T-helper 1 cell treated with Interleukin-12 subunit alpha and Interleukin-12 subunit beta and Interleukin-4 antibody, amounts not matched to agents 30 μg/mL and 1 μg/mL, for 36 hours (primary cell): ENCODE data around the gene CLDN15.
"Not testable (repeated sequence)": the region's sequence is repeated elsewhere in the genome, so short reads cannot be mapped to it uniquely, and the experiment has no call there.

Experiments used
- H3K27ac Mint-ChIP-seq: one replicate; pipeline ENCODE4 v1.8.0; 2021; ENCODE audit warnings: mild to moderate bottlenecking, mixed read lengths
- H3K27me3 Mint-ChIP-seq: one replicate; pipeline ENCODE4 v1.8.0; 2021; ENCODE audit warnings: low read depth, mixed read lengths
- H3K36me3 Mint-ChIP-seq: one replicate; pipeline ENCODE4 v1.8.0; 2021; ENCODE audit warnings: low read depth, mixed read lengths
- H3K4me1 Mint-ChIP-seq: one replicate; pipeline ENCODE4 v1.8.0; 2021; ENCODE audit warnings: low read depth, mixed read lengths
- H3K4me3 Mint-ChIP-seq: one replicate; pipeline ENCODE4 v1.8.0; 2021; ENCODE audit warnings: mild to moderate bottlenecking, moderate library complexity, mixed read lengths
- H3K9me3 Mint-ChIP-seq: one replicate; pipeline ENCODE4 v1.8.0; 2021; ENCODE audit warnings: mixed read lengths

The CLDN15 gene

GRCh38 chr7:101218236-101219125 is 19.1 kb downstream of the CLDN15 start:
- H3K4me3 Mint-ChIP-seq = peak overlapping the region; percentile 94
- H3K9me3 Mint-ChIP-seq = no peaks in the 10 kb centered on the region
- H3K4me1 Mint-ChIP-seq = peaks cover 25% of the 10 kb centered on the region
- H3K27me3 Mint-ChIP-seq = no peaks in the 10 kb centered on the region
- H3K36me3 Mint-ChIP-seq = peaks cover 26% of the 10 kb centered on the region
- peak overlapping the region; percentile 89 for H3K27ac Mint-ChIP-seq

GRCh38 chr7:101217388-101218235 is 20.0 kb downstream of the CLDN15 start, which contains the start of the genes PLOD3 and ZNHIT1:
TSS of gene PLOD3 (minus strand) at chr7:101217581. CDS start at chr7:101217274, 307 bp downstream.
TSS of gene ZNHIT1 (plus strand) at chr7:101218165. CDS start at chr7:101218196, 31 bp downstream.
- Mint-ChIP-seq H3K4me1 (peaks cover 25% of the 10 kb centered on the region), H3K27ac (peak within 1 kb of the TSS; percentile 89), H3K4me3 (peak within 1 kb of the TSS; percentile 94), H3K36me3 (peaks cover 23% of the 10 kb centered on the region), H3K27me3 (no peaks in the 10 kb centered on the region), H3K9me3 (no peaks in the 10 kb centered on the region)

GRCh38 chr7:101216860-101217387 is 20.7 kb downstream of the CLDN15 start:
- Mint-ChIP-seq H3K4me1 (peaks cover 25% of the 10 kb centered on the region), H3K27me3 (no peaks in the 10 kb centered on the region), H3K4me3 (peak overlapping the region; percentile 94), H3K27ac (peak overlapping the region; percentile 69), H3K36me3 (peaks cover 19% of the 10 kb centered on the region), H3K9me3 (no peaks in the 10 kb centered on the region)

- peaks cover 25% of the 10 kb centered on the region for H3K4me1 Mint-ChIP-seq
- peaks cover 14% of the 10 kb centered on the region for H3K36me3 Mint-ChIP-seq
- H3K27ac Mint-ChIP-seq = peak overlapping the region; percentile 69
- H3K9me3 Mint-ChIP-seq = no peaks in the 10 kb centered on the region
- no peaks in the 10 kb centered on the region for H3K27me3 Mint-ChIP-seq
- peak overlapping the region; percentile 94 for H3K4me3 Mint-ChIP-seq
Measured at GRCh38 chr7:101216001-101216859, 21.4 kb downstream of the CLDN15 start.

- no peak overlapping the region for H3K27ac Mint-ChIP-seq
- no peaks in the 10 kb centered on the region for H3K9me3 Mint-ChIP-seq
- H3K4me3 Mint-ChIP-seq = no peak overlapping the region
- H3K36me3 Mint-ChIP-seq = peaks cover 21% of the 10 kb centered on the region
- H3K27me3 Mint-ChIP-seq = no peaks in the 10 kb centered on the region
- H3K4me1 Mint-ChIP-seq = peaks cover 7% of the 10 kb centered on the region
Measured at GRCh38 chr7:101212014-101212413, 25.6 kb downstream of the CLDN15 start.

GRCh38 chr7:101211501-101211900 is 26.1 kb downstream of the CLDN15 start:
- peaks cover 20% of the 10 kb centered on the region for H3K36me3 Mint-ChIP-seq
- H3K4me3 Mint-ChIP-seq = no peak overlapping the region
- H3K27me3 Mint-ChIP-seq = no peaks in the 10 kb centered on the region
- peaks cover 6% of the 10 kb centered on the region for H3K4me1 Mint-ChIP-seq
- H3K9me3 Mint-ChIP-seq = no peaks in the 10 kb centered on the region
- no peak overlapping the region for H3K27ac Mint-ChIP-seq

- Mint-ChIP-seq H3K4me1 (no peaks in the 10 kb centered on the region), H3K27ac (no peak overlapping the region), H3K9me3 (no peaks in the 10 kb centered on the region), H3K36me3 (peaks cover 17% of the 10 kb centered on the region), H3K4me3 (no peak overlapping the region), H3K27me3 (no peaks in the 10 kb centered on the region)
Measured at GRCh38 chr7:101210143-101210542, 27.5 kb downstream of the CLDN15 start.

GRCh38 chr7:101208794-101209193 is 28.8 kb downstream of the CLDN15 start:
- H3K36me3 Mint-ChIP-seq = peaks cover 13% of the 10 kb centered on the region
- no peak overlapping the region for H3K4me3 Mint-ChIP-seq
- peaks cover under 1% of the 10 kb centered on the region for H3K4me1 Mint-ChIP-seq
- H3K27ac Mint-ChIP-seq = no peak overlapping the region
- no peaks in the 10 kb centered on the region for H3K9me3 Mint-ChIP-seq
- peaks cover 6% of the 10 kb centered on the region for H3K27me3 Mint-ChIP-seq

GRCh38 chr7:101207459-101207858 is 30.1 kb downstream of the CLDN15 start:
- H3K9me3 Mint-ChIP-seq = no peaks in the 10 kb centered on the region
- H3K27me3 Mint-ChIP-seq = peaks cover 18% of the 10 kb centered on the region
- no peak overlapping the region for H3K4me3 Mint-ChIP-seq
- H3K4me1 Mint-ChIP-seq = peaks cover 2% of the 10 kb centered on the region
- peaks cover 13% of the 10 kb centered on the region for H3K36me3 Mint-ChIP-seq
- H3K27ac Mint-ChIP-seq = no peak overlapping the region

GRCh38 chr7:101206665-101207042 is 30.9 kb downstream of the CLDN15 start:
- Mint-ChIP-seq H3K4me3 (no peak overlapping the region), H3K36me3 (peaks cover 13% of the 10 kb centered on the region), H3K27me3 (peaks cover 21% of the 10 kb centered on the region), H3K4me1 (peaks cover 2% of the 10 kb centered on the region), H3K27ac (no peak overlapping the region), H3K9me3 (no peaks in the 10 kb centered on the region)

- no peak overlapping the region for H3K27ac Mint-ChIP-seq
- H3K4me3 Mint-ChIP-seq = no peak overlapping the region
- peaks cover 13% of the 10 kb centered on the region for H3K36me3 Mint-ChIP-seq
- H3K4me1 Mint-ChIP-seq = peaks cover 2% of the 10 kb centered on the region
- peaks cover 27% of the 10 kb centered on the region for H3K27me3 Mint-ChIP-seq
- no peaks in the 10 kb centered on the region for H3K9me3 Mint-ChIP-seq
Measured at GRCh38 chr7:101205901-101206664, 31.5 kb downstream of the CLDN15 start.

- peak overlapping the region; percentile 84 for H3K27ac Mint-ChIP-seq
- peak overlapping the region; percentile 73 for H3K4me3 Mint-ChIP-seq
- peaks cover 39% of the 10 kb centered on the region for H3K27me3 Mint-ChIP-seq
- peaks cover 13% of the 10 kb centered on the region for H3K36me3 Mint-ChIP-seq
- H3K4me1 Mint-ChIP-seq, H3K9me3 Mint-ChIP-seq: not testable (repeated sequence)
Measured at GRCh38 chr7:101203740-101204738, 33.6 kb downstream of the CLDN15 start.
